H1 (cell line): ENCODE measurements around the gene TUBB4B. TPM values are rescaled to one million over a fixed set of nuclear protein-coding genes. Genes with fewer than 3 reads are reported as not detected.

Source experiments
- CBX8 ChIP-seq: fragments of 300-800, 300-1000 bp; sonication (generic); IDR thresholded peaks from 2 replicates; pipeline ENCODE4 v1.7.1; 2016; ENCODE audit warnings: low read depth, low read length, borderline replicate concordance
- EGR1 ChIP-seq: IDR thresholded peaks from 2 replicates; pipeline ENCODE4 v1.6.1; 2011; ENCODE audit warnings: low read depth, low read length, borderline replicate concordance
- HDAC6 ChIP-seq: IDR thresholded peaks from one replicate; pipeline ENCODE4 v1.7.1; 2012; ENCODE audit warnings: low read depth, mild to moderate bottlenecking, inconsistent platforms, low read length, moderate library complexity
- NANOG ChIP-seq: IDR thresholded peaks from 2 replicates; pipeline ENCODE4 v1.6.1; 2011; ENCODE audit warnings: low read length, low read depth, mild to moderate bottlenecking, inconsistent platforms; ENCODE audit not compliant: insufficient read depth, poor library complexity, severe bottlenecking
- NRF1 ChIP-seq: IDR thresholded peaks from 2 replicates; pipeline ENCODE4 v1.6.1; 2011; ENCODE audit warnings: mild to moderate bottlenecking, low read depth, low read length, improper control_type of control experiment
- POLR2A ChIP-seq, 2 experiments: IDR thresholded peaks; 1 replicate in 1 of 2; 2 replicates in 1 of 2; pipeline ENCODE4 v1.6.1; 2011; ENCODE audit warnings: low read depth in 2 of 2, low read length in 2 of 2, mild to moderate bottlenecking in 2 of 2; ENCODE audit errors: control extremely low read depth in 1 of 2
- RBBP5 ChIP-seq: IDR thresholded peaks from 2 replicates; pipeline ENCODE4 v1.7.1; 2012; ENCODE audit warnings: low read depth, mild to moderate bottlenecking, inconsistent platforms, low read length, moderate library complexity, borderline replicate concordance
- RXRA ChIP-seq: IDR thresholded peaks from 2 replicates; pipeline ENCODE4 v1.6.1; 2011; ENCODE audit warnings: low read depth, mild to moderate bottlenecking, low read length, moderate library complexity; ENCODE audit not compliant: insufficient read depth
- SIX5 ChIP-seq: IDR thresholded peaks from 2 replicates; pipeline ENCODE4 v1.6.1; 2011; ENCODE audit warnings: mild to moderate bottlenecking, low read depth, low read length
- polyA plus RNA-seq, 7 experiments: library from polyadenylated mRNA; depleted of rRNA in 3 of 7; stranded (reverse) in 5 of 7; unstranded in 2 of 7; fragments of >200 nt in 5 of 7; fragments of 200-250 nt in 2 of 7; gene quantifications; 1 replicate in 5 of 7; 2 replicates in 1 of 7; 4 replicates in 1 of 7; pipeline versions ENCODE4 v1.2.1 to v1.2.3, GENCODE V29; 2011 to 2013; ENCODE audit warnings: missing spikeins in 2 of 7, mixed read lengths in 2 of 7
- total RNA-seq: library from RNA; stranded (reverse); fragmentation: NEBNext Ultra II Directional; extraction: Animal tissue kit (Norgen Biotek cat#: 25700); gene quantifications from 2 replicates; pipeline ENCODE4 v1.2.1, GENCODE V29; 2021
- TF ChIP-seq, protein P1 (sequence below), 3 experiments: IDR thresholded peaks; 1 replicate in 2 of 3; 2 replicates in 1 of 3; pipeline versions ENCODE4 v1.5.1 to v1.6.1; 2011; ENCODE audit warnings: low read length in 3 of 3, mild to moderate bottlenecking in 3 of 3, inconsistent platforms in 2 of 3, low read depth in 1 of 3, moderate library complexity in 1 of 3; ENCODE audit not compliant: insufficient read depth in 1 of 3; ENCODE audit errors: control extremely low read depth in 1 of 3
- TF ChIP-seq, protein P2 (sequence below): IDR thresholded peaks from 2 replicates; pipeline ENCODE4 v1.6.1; 2011; ENCODE audit warnings: low read depth, mild to moderate bottlenecking, low read length; ENCODE audit not compliant: insufficient read depth

TUBB4B gene
- total and polyA plus RNA-seq, 2 of the 8 experiments (the other 6 are each of a cell fraction or from before 2014, with no cell fraction given), result 280 to 307 TPM

GRCh38 chr9:137228506-137228967 is 12.6 kb upstream of the TUBB4B start (continued):
- TF ChIP-seq, protein P1, sequence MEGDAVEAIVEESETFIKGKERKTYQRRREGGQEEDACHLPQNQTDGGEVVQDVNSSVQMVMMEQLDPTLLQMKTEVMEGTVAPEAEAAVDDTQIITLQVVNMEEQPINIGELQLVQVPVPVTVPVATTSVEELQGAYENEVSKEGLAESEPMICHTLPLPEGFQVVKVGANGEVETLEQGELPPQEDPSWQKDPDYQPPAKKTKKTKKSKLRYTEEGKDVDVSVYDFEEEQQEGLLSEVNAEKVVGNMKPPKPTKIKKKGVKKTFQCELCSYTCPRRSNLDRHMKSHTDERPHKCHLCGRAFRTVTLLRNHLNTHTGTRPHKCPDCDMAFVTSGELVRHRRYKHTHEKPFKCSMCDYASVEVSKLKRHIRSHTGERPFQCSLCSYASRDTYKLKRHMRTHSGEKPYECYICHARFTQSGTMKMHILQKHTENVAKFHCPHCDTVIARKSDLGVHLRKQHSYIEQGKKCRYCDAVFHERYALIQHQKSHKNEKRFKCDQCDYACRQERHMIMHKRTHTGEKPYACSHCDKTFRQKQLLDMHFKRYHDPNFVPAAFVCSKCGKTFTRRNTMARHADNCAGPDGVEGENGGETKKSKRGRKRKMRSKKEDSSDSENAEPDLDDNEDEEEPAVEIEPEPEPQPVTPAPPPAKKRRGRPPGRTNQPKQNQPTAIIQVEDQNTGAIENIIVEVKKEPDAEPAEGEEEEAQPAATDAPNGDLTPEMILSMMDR (IDR thresholded peaks at IDR 0.05; ENCODE audit: control extremely low read depth in 1 of 3, insufficient read depth in 1 of 3, low read depth in 1 of 3, low read length in 3 of 3), result no peak
- TF ChIP-seq RXRA (no peak), NANOG (no peak), NRF1 (no peak), CBX8 (no peak), EGR1 (no peak), SIX5 (no peak), RBBP5 (no peak), HDAC6 (no peak), POLR2A (IDR thresholded peaks at IDR 0.05; ENCODE audit: control extremely low read depth in 1 of 2, low read depth in 2 of 2, low read length in 2 of 2) (no peak)
- TF ChIP-seq, protein P2, sequence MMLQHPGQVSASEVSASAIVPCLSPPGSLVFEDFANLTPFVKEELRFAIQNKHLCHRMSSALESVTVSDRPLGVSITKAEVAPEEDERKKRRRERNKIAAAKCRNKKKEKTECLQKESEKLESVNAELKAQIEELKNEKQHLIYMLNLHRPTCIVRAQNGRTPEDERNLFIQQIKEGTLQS, result no peak
